NCI-H226 (cell line): ENCODE measurements around the gene CALML6.
"Not testable (repeated sequence)": the region's sequence is repeated elsewhere in the genome, so short reads cannot be mapped to it uniquely, and the experiment has no call there.

Experiments used
- DNase-seq: peaks from one replicate; pipeline ENCODE4 v3.0.0-alpha.2; 2015

CALML6 gene

GRCh38 chr1:1914971-1915692 is at the start of gene CALML6:
CALML6 (plus strand) TSS chr1:1915260; CDS start chr1:1915281, 21 bp downstream.
- DNase-seq = no peak

- no peak for DNase-seq
These were observed 47.9 kb upstream of the CALML6 start for GRCh38 chr1:1867164-1867563.

GRCh38 chr1:1869469-1869868 is 45.6 kb upstream of the CALML6 start:
- DNase-seq = no peak

- DNase-seq = no peak
These were observed 42.6 kb upstream of the CALML6 start for GRCh38 chr1:1872329-1872994.

- DNase-seq = no peak
These were observed 41.9 kb upstream of the CALML6 start for GRCh38 chr1:1873186-1873585.

GRCh38 chr1:1874901-1875300 is 40.2 kb upstream of the CALML6 start:
- DNase-seq = no peak

- DNase-seq = no peak
These were observed 39.1 kb upstream of the CALML6 start for GRCh38 chr1:1875932-1876331.

GRCh38 chr1:1876335-1876930 is 38.6 kb upstream of the CALML6 start:
- peak; percentile 27 for DNase-seq

GRCh38 chr1:1877865-1878436 is 37.1 kb upstream of the CALML6 start:
- no peak for DNase-seq

- no peak for DNase-seq
These were observed 35.1 kb upstream of the CALML6 start for GRCh38 chr1:1879942-1880341.

- no peak for DNase-seq
These were observed 34.3 kb upstream of the CALML6 start for GRCh38 chr1:1880617-1881312.

- DNase-seq = no peak
These were observed 33.3 kb upstream of the CALML6 start for GRCh38 chr1:1881727-1882126.

GRCh38 chr1:1883092-1883873 is 31.8 kb upstream of the CALML6 start:
- DNase-seq = no peak

GRCh38 chr1:1883890-1884289 is 31.2 kb upstream of the CALML6 start:
- DNase-seq = not testable (repeated sequence)

- no peak for DNase-seq
These were observed 25.8 kb upstream of the CALML6 start for GRCh38 chr1:1889090-1889750.

GRCh38 chr1:1889847-1890505 is 25.1 kb upstream of the CALML6 start:
- peak; percentile 63 for DNase-seq

- DNase-seq = peak; percentile 85
These were observed 24.3 kb upstream of the CALML6 start, which contains the start of gene GNB1 for GRCh38 chr1:1890506-1891348. GNB1 (minus strand) TSS chr1:1891087; CDS start chr1:1825453, 65,634 bp downstream.

- DNase-seq = peak; percentile 53
These were observed 23.5 kb upstream of the CALML6 start for GRCh38 chr1:1891349-1892078.

- DNase-seq = no peak
These were observed 22.8 kb upstream of the CALML6 start for GRCh38 chr1:1892079-1892762.
